HT1080 (cell line): ENCODE data around the gene SPAG17. TPM values are rescaled to one million over a fixed set of nuclear protein-coding genes. Genes with fewer than 3 reads are reported as not detected.

ENCODE experiments used
- DNase-seq: peaks from one replicate; pipeline ENCODE4 v3.0.0-alpha.2; 2015; ENCODE audit warnings: low read depth
- polyA plus RNA-seq, 2 experiments: library from polyadenylated mRNA; depleted of rRNA; stranded (reverse); fragments of >200 nt; gene quantifications; 2 replicates each; pipeline ENCODE4 v1.2.3, GENCODE V29; 2015
- total RNA-seq: library from RNA; depleted of rRNA; stranded (reverse); fragments of >200 nt; shearing (Covaris generic); gene quantifications from 2 replicates; pipeline ENCODE4 v1.2.3, GENCODE V29; 2014; rRNA removed

SPAG17 gene
- total RNA-seq = not detected in 2 replicates
- polyA plus RNA-seq (2015; cell fraction: cytosol; rRNA removed) = not detected in 2 replicates
- not detected in 2 replicates for polyA plus RNA-seq (2015; cell fraction: nucleus; rRNA removed)

- no peak for DNase-seq
Observed at GRCh38 chr1:118185084-118185832, at the start of gene SPAG17. SPAG17 (minus strand) TSS chr1:118185228; CDS start chr1:118185157, 71 bp downstream.

GRCh38 chr1:118225471-118225870 lies 40.4 kb upstream of the SPAG17 start:
- DNase-seq = no peak

GRCh38 chr1:118223426-118223825 lies 38.4 kb upstream of the SPAG17 start:
- DNase-seq = peak; percentile 8

GRCh38 chr1:118219438-118219837 lies 34.4 kb upstream of the SPAG17 start:
- no peak for DNase-seq

- DNase-seq = no peak
Observed at GRCh38 chr1:118217141-118217838, 32.3 kb upstream of the SPAG17 start.

GRCh38 chr1:118214866-118215265 lies 29.8 kb upstream of the SPAG17 start:
- DNase-seq = no peak

- no peak for DNase-seq
Observed at GRCh38 chr1:118210723-118211110, 25.7 kb upstream of the SPAG17 start.

GRCh38 chr1:118210051-118210722 lies 25.2 kb upstream of the SPAG17 start:
- DNase-seq = no peak

GRCh38 chr1:118209648-118210047 lies 24.6 kb upstream of the SPAG17 start:
- no peak for DNase-seq

GRCh38 chr1:118206966-118207365 lies 21.9 kb upstream of the SPAG17 start:
- no peak for DNase-seq

- DNase-seq = no peak
Observed at GRCh38 chr1:118204648-118205047, 19.6 kb upstream of the SPAG17 start.

GRCh38 chr1:118204105-118204504 lies 19.1 kb upstream of the SPAG17 start:
- DNase-seq = no peak

- no peak for DNase-seq
Observed at GRCh38 chr1:118202076-118202608, 17.1 kb upstream of the SPAG17 start.

- DNase-seq = no peak
Observed at GRCh38 chr1:118201524-118201923, 16.5 kb upstream of the SPAG17 start.

GRCh38 chr1:118200836-118201235 lies 15.8 kb upstream of the SPAG17 start:
- no peak for DNase-seq

GRCh38 chr1:118190561-118190960 lies 5.5 kb upstream of the SPAG17 start:
- no peak for DNase-seq

- no peak for DNase-seq
Observed at GRCh38 chr1:118189564-118189963, 4.5 kb upstream of the SPAG17 start.

GRCh38 chr1:118188411-118188810 lies 3.4 kb upstream of the SPAG17 start:
- no peak for DNase-seq

GRCh38 chr1:118186026-118186425 lies 998 bp upstream of the SPAG17 start:
- DNase-seq = no peak

GRCh38 chr1:118184739-118185083 lies 317 bp downstream of the SPAG17 start:
- no peak for DNase-seq

- no peak for DNase-seq
Observed at GRCh38 chr1:118183586-118183985, 1.4 kb downstream of the SPAG17 start.

- DNase-seq = no peak
Observed at GRCh38 chr1:118177998-118178397, 7.0 kb downstream of the SPAG17 start.
